ENCODE data around the gene ABCF3.

Gene ABCF3

DNA sequence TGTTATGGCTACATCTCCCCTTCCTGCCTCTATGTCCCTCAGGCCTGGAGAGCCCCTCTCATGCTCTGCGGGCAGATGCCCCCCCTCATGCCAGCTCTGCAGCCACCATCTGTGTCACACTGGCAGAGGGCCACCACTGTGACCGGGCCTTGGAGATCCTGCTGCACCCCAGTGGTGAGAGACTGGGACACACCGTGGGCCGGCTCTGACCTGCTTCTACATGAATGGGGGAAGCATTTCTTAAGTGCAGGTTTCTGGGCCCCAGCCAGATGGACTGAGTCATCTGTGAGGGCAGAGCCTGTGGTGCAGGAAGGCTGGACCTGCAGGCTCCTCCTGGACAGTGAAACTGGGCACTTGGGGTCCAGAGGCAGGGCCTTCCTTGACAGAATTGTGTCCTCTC is 48.2 kb downstream of the ABCF3 start:
- DNase-seq, result no peak

DNA sequence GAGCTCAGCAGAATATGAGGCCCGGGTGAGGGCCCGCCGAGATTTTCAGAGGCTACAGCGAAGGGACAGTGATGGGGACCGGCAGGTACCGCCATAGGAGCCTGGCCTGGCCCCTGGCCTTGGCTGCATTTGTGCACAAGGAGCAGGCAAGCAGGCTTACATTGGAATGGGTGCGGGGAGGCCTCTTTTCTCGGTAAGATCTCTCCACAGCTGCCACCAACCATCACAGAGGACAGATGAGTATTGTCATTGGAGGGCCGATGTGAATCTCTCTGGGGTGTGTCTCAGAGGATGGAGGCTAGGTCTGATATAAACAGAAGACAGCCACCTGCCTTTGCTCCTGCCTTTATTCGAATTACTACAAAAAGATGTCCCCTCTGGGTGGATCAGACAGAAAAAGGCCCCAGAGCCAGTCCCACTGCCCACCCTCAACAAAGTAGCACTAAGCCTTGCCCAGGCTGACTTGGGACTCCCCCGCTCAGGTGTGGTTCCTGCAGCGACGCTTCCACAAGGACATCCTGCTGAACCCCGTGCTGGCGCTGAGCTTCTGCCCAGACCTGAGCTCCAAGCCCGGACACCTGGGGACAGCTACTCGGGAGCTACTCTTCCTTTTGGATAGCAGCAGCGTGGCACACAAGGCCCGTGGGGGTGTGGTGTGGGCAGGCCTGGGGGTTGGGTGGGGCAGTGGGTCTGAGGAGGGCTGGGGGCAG is 48.8 kb downstream of the ABCF3 start:
- no peak for DNase-seq

DNA sequence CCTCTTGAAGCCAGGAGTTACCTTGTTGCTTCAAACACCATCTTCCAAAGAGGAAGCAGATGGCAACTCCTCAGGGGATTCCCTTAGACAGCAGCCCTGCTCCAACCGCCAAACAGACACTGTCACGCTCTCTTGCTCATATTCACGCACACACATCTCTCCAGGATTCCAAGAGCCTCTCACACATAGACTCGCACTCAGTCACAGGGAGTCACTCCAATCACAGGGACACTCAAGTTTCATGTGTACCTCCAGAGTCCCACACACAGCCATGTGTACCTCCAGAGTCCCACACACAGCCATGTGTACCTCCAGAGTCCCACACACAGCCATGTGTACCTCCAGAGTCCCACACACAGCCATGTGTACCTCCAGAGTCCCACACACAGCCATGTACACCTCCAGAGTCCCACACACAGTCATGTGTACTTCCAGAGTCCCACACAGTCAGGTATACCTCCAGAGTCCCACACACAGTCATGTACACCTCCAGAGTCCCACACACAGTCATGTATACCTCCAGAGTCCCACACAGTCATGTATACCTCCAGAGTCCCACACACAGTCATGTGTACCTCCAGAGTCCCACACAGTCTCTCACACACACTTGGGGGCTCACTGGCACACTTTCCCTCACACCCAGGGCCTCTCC is 49.5 kb downstream of the ABCF3 start:
- no peak for DNase-seq

DNA sequence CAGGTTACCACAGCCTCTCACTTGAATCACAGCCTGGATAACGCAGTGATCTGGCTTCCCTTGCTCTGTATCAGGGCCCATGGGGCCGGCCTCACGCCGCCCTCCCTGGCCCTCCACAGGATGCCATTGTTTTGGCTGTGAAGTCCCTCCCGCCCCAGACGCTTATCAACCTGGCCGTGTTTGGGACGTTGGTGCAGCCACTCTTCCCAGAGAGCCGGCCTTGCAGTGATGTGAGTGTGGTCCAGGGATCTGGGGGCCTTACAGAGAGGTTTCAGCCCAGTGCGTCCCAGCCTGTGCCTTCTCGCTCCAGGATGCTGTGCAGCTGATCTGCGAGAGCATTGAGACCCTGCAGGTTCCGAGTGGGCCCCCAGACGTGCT is 50.0 kb downstream of the ABCF3 start:
- no peak for DNase-seq

DNA sequence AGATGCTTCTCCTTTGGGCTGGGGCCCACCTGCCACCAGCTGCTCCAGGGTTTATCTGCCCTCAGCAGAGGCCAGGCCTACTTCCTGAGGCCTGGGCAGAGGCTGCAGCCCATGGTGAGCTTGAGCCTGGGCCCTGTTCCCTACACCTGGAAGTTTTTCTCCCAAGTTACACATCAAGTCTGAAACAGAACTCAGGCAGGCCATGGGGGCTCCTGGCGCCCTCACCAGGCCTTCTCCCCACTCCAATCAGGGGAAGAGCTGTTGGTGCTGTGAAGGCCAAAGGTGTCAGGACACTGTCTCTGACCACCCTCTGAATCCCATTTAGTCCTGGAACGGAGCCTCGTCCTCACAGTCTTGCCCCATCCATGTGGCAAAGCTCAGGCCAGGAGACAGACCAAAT is 50.6 kb downstream of the ABCF3 start:
- no peak for DNase-seq

DNA sequence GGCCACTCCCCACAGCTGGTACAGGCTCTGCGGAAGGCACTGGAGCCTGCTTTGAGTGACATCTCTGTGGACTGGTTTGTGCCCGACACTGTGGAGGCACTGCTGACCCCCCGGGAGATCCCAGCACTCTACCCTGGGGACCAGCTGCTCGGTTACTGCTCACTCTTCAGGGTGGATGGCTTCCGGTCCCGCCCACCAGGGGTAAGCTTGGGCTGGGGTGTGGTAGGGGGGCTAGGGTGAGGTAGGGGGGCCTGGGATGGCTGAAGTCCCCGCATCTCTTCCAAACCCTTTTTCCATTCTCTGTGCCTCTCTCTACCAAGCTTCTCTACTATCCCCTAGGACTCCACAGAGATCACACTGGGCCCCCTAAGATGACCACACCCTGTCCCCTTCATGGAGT is 51.2 kb downstream of the ABCF3 start:
- no peak for DNase-seq

DNA sequence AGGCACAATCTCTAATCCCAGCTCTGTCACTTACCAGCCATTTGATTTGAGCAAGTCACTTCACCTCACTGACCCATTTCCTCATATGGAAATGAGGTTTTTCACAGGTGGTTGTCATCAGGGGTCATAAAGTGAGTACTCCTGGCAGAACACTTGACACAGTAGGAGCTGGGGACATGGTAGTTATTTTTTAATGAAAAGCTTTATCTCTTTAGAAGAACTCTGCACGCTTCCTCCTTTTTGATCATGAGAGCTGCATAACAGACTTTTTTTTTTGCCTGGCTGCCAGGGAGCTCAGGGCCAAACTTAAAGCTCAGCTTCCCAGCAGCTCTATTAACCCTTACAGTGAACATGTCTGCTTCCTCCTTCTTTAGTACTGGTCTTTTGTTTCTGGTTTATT is 51.8 kb downstream of the ABCF3 start:
- no peak for DNase-seq

DNA sequence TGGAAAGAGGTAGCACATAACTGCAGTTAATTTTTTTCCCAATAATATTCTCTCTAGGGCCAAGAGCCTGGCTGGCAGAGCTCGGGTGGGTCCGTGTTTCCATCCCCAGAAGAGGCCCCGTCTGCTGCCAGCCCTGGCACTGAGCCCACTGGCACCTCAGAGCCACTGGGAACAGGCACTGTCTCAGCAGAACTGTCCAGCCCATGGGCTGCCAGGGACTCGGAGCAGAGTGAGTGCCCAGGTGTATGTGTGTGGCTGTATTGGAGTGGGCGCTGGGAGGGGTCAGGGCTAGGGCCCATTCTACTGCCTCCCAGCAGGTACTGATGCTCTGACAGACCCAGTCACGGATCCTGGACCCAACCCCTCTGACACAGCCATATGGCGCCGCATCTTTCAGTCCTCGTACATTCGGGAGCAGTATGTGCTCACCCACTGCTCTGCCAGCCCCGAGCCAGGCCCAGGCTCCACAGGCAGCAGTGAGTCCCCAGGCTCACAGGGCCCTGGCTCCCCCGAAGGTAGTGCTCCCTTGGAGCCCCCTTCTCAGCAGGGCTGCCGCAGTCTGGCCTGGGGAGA is 52.3 kb downstream of the ABCF3 start:
- no peak for DNase-seq

DNA sequence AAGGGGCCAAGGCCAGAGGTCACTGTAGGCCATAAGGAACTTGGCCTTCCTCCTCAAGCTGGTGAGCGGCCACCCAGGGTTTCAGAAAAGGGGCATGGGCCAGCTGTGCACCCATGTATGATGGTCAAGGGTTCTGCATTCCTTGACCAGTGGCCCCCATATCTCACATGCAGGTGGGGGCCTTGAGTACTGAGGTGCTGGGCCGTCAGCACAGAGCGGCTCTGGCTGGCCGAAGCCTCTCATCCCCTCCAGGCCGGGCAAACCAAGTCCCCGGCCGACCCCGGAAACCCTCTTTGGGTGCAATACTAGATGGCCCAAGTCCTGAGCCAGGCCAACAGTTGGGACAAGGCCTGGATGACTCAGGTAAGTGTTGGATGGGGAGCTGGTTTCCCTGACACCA is 53.2 kb downstream of the ABCF3 start:
- no peak for DNase-seq

DNA sequence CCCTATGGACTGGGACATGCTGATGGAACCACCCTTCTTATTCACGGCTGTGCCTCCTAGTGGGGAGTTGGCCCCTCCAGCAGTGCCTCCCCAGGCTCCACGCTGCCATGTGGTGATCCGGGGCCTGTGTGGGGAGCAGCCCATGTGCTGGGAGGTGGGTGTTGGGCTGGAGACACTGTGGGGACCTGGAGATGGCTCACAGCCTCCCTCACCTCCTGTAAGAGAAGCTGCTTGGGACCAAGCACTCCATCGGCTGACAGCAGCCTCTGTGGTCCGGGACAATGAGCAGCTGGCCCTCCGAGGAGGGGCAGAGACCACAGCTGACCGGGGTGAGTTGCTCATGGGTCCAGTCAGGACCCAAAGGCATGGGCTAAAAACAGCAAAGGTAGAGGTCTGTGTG is 53.7 kb downstream of the ABCF3 start:
- no peak for DNase-seq

DNA sequence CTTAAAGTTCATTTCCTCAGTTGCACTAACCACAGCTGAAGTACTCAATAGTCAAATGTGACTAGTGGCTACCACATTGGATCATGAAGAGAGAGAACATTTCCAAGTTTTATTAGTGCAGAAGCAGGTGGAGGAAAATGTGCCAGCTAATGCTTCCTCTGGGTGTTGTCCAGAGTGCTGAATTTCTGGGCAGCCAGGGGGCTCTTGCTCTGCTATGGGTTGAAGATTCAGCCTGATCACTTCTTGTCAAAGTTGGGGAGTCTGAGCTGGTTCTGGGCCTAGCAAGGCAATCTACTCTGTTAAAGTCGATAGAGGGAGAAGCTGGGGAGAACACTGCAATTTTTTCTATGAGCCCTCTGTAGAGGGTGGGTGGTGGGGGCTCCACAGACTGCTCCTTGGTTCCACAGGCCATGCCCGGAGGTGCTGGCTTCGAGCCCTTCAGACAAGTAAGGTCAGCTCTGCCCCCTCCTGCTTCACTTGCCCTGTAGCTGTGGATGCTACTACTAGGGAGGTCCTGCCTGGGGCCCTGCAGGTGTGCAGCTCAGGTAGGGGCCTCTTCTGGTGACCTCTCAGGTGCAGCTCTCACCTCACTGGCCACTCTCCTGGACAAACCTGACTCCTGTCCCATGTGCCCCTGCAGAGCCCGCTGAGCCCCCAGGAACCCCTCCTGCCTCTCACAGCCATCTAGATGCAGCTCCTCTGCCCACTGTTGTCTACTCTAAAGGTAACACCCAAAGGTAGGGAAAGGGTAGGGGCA is 54.6 kb downstream of the ABCF3 start:
- DNase-seq, result no peak

DNA sequence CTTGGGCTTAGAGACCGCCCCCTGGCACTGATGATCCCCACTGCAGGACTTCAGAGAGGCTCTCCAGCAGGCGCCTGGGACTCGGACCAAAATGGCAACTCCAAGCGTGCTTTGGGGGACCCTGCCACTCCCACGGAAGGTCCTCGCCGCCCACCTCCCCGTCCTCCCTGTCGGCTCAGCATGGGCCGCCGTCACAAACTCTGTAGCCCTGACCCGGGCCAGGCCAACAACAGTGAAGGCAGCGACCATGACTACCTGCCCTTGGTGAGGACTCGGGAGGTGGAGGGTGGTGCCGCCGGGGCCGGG is 55.1 kb downstream of the ABCF3 start:
- no peak for DNase-seq

DNA sequence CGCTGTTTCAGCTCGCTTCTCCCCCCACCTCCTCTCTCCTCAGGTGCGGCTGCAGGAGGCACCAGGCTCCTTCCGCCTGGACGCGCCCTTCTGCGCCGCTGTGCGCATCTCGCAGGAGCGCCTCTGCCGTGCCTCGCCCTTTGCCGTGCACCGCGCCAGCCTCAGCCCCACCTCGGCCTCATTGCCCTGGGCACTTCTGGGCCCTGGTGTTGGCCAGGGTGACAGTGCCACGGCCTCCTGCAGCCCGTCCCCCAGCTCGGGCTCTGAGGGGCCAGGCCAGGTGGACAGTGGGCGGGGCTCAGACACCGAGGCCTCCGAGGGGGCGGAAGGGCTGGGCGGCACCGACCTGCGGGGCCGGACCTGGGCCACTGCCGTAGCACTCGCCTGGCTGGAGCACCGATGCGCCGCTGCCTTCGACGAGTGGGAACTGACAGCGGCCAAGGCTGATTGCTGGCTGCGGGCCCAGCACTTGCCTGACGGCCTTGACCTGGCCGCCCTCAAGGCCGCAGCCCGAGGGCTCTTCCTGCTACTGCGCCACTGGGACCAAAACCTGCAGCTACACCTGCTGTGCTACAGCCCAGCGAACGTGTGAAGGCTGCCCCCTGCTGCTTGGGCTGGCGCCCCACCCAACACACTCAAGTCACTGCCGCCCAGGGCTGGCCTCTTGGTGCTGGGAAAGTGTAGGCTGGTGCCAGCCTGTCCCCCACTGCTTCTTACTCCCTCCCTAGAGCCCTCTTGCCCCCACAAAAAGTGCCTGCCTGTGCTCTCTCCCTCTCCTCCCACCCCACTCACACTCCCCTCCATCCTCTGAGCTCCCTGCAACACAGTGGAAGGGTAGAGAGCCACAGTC is 55.7 kb downstream of the ABCF3 start:
- DNase-seq, result no peak

DNA sequence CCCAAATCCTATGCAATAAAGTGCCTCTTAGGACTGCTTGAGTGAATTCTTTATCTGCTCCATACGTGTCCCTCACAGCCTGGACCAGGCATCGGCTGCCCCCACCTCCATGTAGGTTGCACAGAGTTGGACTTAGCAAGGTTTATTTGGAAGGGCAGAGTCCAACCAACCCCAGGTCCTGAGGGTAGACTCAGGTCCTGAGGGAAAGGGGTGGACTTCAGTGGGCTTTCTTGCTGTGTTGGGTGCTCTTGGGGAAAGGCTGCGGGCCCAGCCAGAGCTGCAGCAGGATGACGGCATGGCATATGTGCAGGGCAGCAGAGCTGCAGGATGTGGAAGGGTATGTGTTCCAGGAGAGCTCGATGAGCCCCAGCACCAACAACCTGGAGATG is 56.3 kb downstream of the ABCF3 start:
- no peak for DNase-seq

All from CD4-positive, alpha-beta T cell treated with Interleukin-10 for 1 hour (primary cell).